ENCODE data around the gene SEMA4D.
A peak's percentile ranks its signal among the peaks of the same experiment; 100 is the strongest.

SEMA4D gene

GRCh38 chr9:89442981-89443814 lies 54.7 kb downstream of the SEMA4D start:
- H3K4me3 ChIP-seq (replicated peaks; ENCODE audit: low read depth, low read length), result no peak overlapping the region; the same call in 1 of the 2 replicates
- TF ChIP-seq, protein P1, sequence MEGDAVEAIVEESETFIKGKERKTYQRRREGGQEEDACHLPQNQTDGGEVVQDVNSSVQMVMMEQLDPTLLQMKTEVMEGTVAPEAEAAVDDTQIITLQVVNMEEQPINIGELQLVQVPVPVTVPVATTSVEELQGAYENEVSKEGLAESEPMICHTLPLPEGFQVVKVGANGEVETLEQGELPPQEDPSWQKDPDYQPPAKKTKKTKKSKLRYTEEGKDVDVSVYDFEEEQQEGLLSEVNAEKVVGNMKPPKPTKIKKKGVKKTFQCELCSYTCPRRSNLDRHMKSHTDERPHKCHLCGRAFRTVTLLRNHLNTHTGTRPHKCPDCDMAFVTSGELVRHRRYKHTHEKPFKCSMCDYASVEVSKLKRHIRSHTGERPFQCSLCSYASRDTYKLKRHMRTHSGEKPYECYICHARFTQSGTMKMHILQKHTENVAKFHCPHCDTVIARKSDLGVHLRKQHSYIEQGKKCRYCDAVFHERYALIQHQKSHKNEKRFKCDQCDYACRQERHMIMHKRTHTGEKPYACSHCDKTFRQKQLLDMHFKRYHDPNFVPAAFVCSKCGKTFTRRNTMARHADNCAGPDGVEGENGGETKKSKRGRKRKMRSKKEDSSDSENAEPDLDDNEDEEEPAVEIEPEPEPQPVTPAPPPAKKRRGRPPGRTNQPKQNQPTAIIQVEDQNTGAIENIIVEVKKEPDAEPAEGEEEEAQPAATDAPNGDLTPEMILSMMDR (IDR thresholded peaks at IDR 0.05; ENCODE audit: insufficient read depth, low read length, poor library complexity, severe bottlenecking), result no peak
- peaks cover 5% of the 10 kb centered on the region for H3K36me3 ChIP-seq (ENCODE audit: control insufficient read depth, insufficient read depth, low read length)
- no peak for DNase-seq (ENCODE audit: extremely low read depth, insufficient read length)
- no peaks in the 10 kb centered on the region for H3K27me3 ChIP-seq (replicated peaks; ENCODE audit: control insufficient read depth, insufficient read depth, low read length)

DNA sequence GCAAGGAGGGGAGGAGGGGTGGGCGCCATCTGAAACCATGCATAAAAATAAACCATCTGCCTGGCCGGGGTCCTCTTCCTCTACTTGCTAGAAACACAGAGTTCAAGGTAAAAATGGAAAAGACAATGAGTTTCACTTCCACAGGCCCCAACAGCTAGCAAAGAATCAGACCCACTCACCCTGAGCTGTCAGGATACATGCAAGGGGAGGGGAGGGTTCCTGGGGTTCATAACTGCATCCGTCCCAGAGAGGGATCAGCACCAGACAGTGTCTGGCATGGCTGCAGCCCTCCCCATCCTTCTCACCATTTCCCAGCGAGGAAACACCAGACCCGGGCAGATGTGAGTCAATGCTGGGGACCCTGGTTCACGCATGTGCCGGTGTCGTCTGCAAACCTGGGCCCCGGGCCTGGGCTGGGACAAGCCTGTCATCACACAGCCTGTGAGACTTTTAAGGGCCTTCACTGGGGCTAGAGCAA lies 55.4 kb downstream of the SEMA4D start:
- TF ChIP-seq, protein P1 (IDR thresholded peaks at IDR 0.05; ENCODE audit: insufficient read depth, low read length, poor library complexity, severe bottlenecking), result no peak
- peaks cover 5% of the 10 kb centered on the region for H3K36me3 ChIP-seq (ENCODE audit: control insufficient read depth, insufficient read depth, low read length)
- no peaks in the 10 kb centered on the region for H3K27me3 ChIP-seq (replicated peaks; ENCODE audit: control insufficient read depth, insufficient read depth, low read length)
- DNase-seq (ENCODE audit: extremely low read depth, insufficient read length), result no peak
- H3K4me3 ChIP-seq (replicated peaks; ENCODE audit: low read depth, low read length), result peak overlapping the region; percentile 26; the same call in 1 of the 2 replicates

DNA sequence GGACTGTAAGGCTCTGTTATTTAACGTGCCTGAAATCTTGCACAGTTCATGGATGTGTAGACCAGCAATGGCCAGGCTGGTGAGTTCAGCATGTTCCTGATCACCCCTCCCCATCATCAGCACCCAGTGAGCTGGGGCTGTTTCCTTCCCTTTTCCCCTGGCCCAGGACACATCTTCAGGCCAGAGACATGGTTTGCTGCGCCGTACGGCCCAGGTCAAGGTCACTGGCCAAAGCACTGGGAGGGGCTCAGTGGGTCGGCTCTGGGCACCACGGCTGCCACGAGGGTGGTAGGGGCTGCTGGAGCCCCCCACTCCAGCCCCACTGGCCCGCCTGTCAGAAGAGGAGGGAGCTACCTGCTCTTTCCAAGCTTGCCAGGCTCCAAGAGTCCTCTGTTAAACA lies 55.9 kb downstream of the SEMA4D start:
- Histone ChIP-seq H3K27me3 (replicated peaks; ENCODE audit: control insufficient read depth, insufficient read depth, low read length) (no peaks in the 10 kb centered on the region), H3K36me3 (ENCODE audit: control insufficient read depth, insufficient read depth, low read length) (peaks cover 5% of the 10 kb centered on the region), H3K4me3 (replicated peaks; ENCODE audit: low read depth, low read length) (no peak overlapping the region)
- DNase-seq (ENCODE audit: extremely low read depth, insufficient read length), result no peak
- TF ChIP-seq, protein P1 (IDR thresholded peaks at IDR 0.05; ENCODE audit: insufficient read depth, low read length, poor library complexity, severe bottlenecking), result no peak

- H3K36me3 ChIP-seq (ENCODE audit: control insufficient read depth, insufficient read depth, low read length), result peaks cover 7% of the 10 kb centered on the region
- TF ChIP-seq, protein P1 (IDR thresholded peaks at IDR 0.05; ENCODE audit: insufficient read depth, low read length, poor library complexity, severe bottlenecking), result no peak
- H3K27me3 ChIP-seq (replicated peaks; ENCODE audit: control insufficient read depth, insufficient read depth, low read length), result no peaks in the 10 kb centered on the region
- no peak for DNase-seq (ENCODE audit: extremely low read depth, insufficient read length)
- no peak overlapping the region for H3K4me3 ChIP-seq (replicated peaks; ENCODE audit: low read depth, low read length)
Observed at GRCh38 chr9:89441655-89441970, 56.3 kb downstream of the SEMA4D start.

DNA sequence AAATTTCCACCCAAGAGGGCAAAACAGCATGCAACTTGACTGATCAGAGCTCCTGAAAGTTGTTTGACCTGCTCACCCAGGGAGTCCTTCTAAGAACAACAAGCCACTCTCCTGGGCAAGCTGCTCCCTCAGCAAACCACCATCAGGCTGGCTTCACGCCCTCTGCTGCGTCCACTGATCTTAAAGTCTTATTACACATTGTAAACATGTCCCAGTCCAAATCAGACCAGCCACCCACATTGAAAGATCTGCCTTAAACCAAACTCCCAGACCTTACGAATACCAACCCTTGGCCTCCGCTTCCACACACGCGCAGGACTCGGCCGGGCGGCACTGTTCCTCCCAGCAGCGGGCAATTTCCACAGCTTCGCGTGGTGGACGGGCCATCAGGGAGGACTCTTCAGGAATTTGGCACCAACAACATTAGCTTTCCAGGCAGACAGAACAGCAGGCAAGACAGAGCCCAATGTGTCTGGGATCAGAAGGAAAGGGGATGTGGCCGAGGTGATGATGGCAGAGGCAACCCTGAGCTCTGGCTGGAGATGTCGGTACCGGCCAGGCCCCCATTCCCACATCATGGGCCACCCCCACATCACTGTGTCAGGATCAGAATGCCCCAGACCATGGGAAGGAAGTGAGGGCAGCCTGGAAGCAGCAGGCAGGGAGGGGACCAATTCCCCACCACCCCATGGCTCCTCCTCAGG lies 56.8 kb downstream of the SEMA4D start:
- H3K4me3 ChIP-seq (replicated peaks; ENCODE audit: low read depth, low read length), result no peak overlapping the region
- H3K27me3 ChIP-seq (replicated peaks; ENCODE audit: control insufficient read depth, insufficient read depth, low read length), result no peaks in the 10 kb centered on the region
- TF ChIP-seq, protein P1 (IDR thresholded peaks at IDR 0.05; ENCODE audit: insufficient read depth, low read length, poor library complexity, severe bottlenecking), result no peak
- DNase-seq (ENCODE audit: extremely low read depth, insufficient read length), result no peak
- H3K36me3 ChIP-seq (ENCODE audit: control insufficient read depth, insufficient read depth, low read length), result peaks cover 9% of the 10 kb centered on the region

Measured in GM06990 (cell line).